Measurements from ENCODE around the gene NMNAT2.
A peak's percentile ranks its signal among the peaks of the same experiment; 100 is the strongest.

NMNAT2 gene

GRCh38 chr1:183282101-183282855 is 135.9 kb downstream of the NMNAT2 start:
- POLR2A ChIA-PET: interaction anchor here (0.7 to 1.0 kb wide), 2 partner anchors 10 to 257 kb away, joined by 3 read pairs; no protein-coding TSS in a partner anchor
- CTCF ChIA-PET: interaction anchor here (0.6 to 7.9 kb wide), 40 partner anchors 10 to 441 kb away, joined by 3 to 80 read pairs (median 4); no protein-coding TSS in a partner anchor
- DNase-seq (ENCODE audit: low read depth, low spot score): no peak
- no peak overlapping the region for H3K4me3 ChIP-seq (ENCODE audit: low read depth, low read length)
- no peak for TF ChIP-seq CTCF (IDR thresholded peaks at IDR 0.05; ENCODE audit: insufficient read depth, low read length, missing control alignments)

- no peak overlapping the region for H3K4me3 ChIP-seq (ENCODE audit: low read depth, low read length)
- DNase-seq (ENCODE audit: low read depth, low spot score): no peak
- CTCF ChIA-PET: interaction anchor here (0.6 to 7.9 kb wide), 39 partner anchors 11 to 403 kb away, joined by 3 to 80 read pairs (median 4); no protein-coding TSS in a partner anchor
- POLR2A ChIA-PET: interaction anchor here (0.7 to 1.1 kb wide), 3 partner anchors 9 to 256 kb away, joined by 3 read pairs; no protein-coding TSS in a partner anchor
- peak; percentile 93 for TF ChIP-seq CTCF (IDR thresholded peaks at IDR 0.05; ENCODE audit: insufficient read depth, low read length, missing control alignments)
Measured at GRCh38 chr1:183281553-183282091, 136.6 kb downstream of the NMNAT2 start.

GRCh38 chr1:183281039-183281438 is 137.1 kb downstream of the NMNAT2 start:
- ChIA-PET CTCF (interaction anchor here (0.7 to 7.9 kb wide), 26 partner anchors 11 to 404 kb away, joined by 3 to 80 read pairs (median 5); no protein-coding TSS in a partner anchor), POLR2A (interaction anchor here (1.0 to 1.1 kb wide), 2 partner anchors 8 to 132 kb away, joined by 3 read pairs; no protein-coding TSS in a partner anchor)
- DNase-seq (ENCODE audit: low read depth, low spot score): no peak
- peak; percentile 50 for TF ChIP-seq CTCF (IDR thresholded peaks at IDR 0.05; ENCODE audit: insufficient read depth, low read length, missing control alignments)
- no peak overlapping the region for H3K4me3 ChIP-seq (ENCODE audit: low read depth, low read length)

- TF ChIP-seq CTCF (IDR thresholded peaks at IDR 0.05; ENCODE audit: insufficient read depth, low read length, missing control alignments): no peak
- ChIA-PET CTCF (interaction anchor here (0.7 to 7.9 kb wide), 16 partner anchors 9 to 330 kb away, joined by 3 to 80 read pairs (median 4); no protein-coding TSS in a partner anchor), POLR2A (interaction anchor here (0.7 to 1.4 kb wide), 2 partner anchors 45 to 192 kb away, joined by 3 to 5 read pairs; partner anchors contain the start of gene SMG7)
- no peak for DNase-seq (ENCODE audit: low read depth, low spot score)
- no peak overlapping the region for H3K4me3 ChIP-seq (ENCODE audit: low read depth, low read length)
Measured at GRCh38 chr1:183279835-183280234, 138.3 kb downstream of the NMNAT2 start.

- DNase-seq (ENCODE audit: low read depth, low spot score): no peak
- H3K4me3 ChIP-seq (ENCODE audit: low read depth, low read length): no peak overlapping the region
- ChIA-PET POLR2A (interaction anchor here (0.7 to 3.5 kb wide), 3 partner anchors 11 to 193 kb away, joined by 3 to 16 read pairs (median 5); partner anchors contain the start of gene SMG7), CTCF (interaction anchor here (0.6 to 7.9 kb wide), 12 partner anchors 10 to 331 kb away, joined by 3 to 80 read pairs (median 4); no protein-coding TSS in a partner anchor)
- TF ChIP-seq CTCF (IDR thresholded peaks at IDR 0.05; ENCODE audit: insufficient read depth, low read length, missing control alignments): no peak
Measured at GRCh38 chr1:183278739-183279591, 139.2 kb downstream of the NMNAT2 start.

Data from AG04449 (cell line).